ENCODE data around the gene FBN1.

DNA sequence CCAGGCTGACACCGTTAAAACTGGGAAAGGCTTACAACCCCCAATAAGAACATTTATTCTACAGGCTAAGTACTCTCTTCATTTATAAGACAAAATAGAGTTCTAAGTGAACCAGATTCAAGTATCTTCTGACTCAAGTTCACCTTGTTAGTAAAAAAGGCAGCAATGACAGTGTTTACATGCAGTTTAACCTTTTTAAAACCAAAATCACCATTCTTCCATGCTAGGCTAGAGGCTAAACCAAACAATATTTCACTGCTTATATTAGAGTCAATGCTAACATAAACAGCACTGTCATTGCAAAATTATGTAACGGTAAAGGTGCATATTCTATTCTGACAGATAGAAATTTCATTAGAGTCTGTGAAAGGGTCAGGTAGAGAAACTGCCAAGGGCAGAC, 118.0 kb downstream of the FBN1 start:
- TF ChIP-seq, protein P1, sequence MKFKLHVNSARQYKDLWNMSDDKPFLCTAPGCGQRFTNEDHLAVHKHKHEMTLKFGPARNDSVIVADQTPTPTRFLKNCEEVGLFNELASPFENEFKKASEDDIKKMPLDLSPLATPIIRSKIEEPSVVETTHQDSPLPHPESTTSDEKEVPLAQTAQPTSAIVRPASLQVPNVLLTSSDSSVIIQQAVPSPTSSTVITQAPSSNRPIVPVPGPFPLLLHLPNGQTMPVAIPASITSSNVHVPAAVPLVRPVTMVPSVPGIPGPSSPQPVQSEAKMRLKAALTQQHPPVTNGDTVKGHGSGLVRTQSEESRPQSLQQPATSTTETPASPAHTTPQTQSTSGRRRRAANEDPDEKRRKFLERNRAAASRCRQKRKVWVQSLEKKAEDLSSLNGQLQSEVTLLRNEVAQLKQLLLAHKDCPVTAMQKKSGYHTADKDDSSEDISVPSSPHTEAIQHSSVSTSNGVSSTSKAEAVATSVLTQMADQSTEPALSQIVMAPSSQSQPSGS (CRISPR knock-in tag; IDR thresholded peaks at IDR 0.05; ENCODE audit: borderline replicate concordance, low read depth) = no peak
- no peak for TF ChIP-seq ELF4 (CRISPR knock-in tag; IDR thresholded peaks at IDR 0.05; ENCODE audit: low read depth)
- TF ChIP-seq ATF1 (CRISPR knock-in tag; IDR thresholded peaks at IDR 0.05) = no peak
- TF ChIP-seq, protein P2, sequence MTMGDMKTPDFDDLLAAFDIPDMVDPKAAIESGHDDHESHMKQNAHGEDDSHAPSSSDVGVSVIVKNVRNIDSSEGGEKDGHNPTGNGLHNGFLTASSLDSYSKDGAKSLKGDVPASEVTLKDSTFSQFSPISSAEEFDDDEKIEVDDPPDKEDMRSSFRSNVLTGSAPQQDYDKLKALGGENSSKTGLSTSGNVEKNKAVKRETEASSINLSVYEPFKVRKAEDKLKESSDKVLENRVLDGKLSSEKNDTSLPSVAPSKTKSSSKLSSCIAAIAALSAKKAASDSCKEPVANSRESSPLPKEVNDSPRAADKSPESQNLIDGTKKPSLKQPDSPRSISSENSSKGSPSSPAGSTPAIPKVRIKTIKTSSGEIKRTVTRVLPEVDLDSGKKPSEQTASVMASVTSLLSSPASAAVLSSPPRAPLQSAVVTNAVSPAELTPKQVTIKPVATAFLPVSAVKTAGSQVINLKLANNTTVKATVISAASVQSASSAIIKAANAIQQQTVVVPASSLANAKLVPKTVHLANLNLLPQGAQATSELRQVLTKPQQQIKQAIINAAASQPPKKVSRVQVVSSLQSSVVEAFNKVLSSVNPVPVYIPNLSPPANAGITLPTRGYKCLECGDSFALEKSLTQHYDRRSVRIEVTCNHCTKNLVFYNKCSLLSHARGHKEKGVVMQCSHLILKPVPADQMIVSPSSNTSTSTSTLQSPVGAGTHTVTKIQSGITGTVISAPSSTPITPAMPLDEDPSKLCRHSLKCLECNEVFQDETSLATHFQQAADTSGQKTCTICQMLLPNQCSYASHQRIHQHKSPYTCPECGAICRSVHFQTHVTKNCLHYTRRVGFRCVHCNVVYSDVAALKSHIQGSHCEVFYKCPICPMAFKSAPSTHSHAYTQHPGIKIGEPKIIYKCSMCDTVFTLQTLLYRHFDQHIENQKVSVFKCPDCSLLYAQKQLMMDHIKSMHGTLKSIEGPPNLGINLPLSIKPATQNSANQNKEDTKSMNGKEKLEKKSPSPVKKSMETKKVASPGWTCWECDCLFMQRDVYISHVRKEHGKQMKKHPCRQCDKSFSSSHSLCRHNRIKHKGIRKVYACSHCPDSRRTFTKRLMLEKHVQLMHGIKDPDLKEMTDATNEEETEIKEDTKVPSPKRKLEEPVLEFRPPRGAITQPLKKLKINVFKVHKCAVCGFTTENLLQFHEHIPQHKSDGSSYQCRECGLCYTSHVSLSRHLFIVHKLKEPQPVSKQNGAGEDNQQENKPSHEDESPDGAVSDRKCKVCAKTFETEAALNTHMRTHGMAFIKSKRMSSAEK (CRISPR knock-in tag; IDR thresholded peaks at IDR 0.05; ENCODE audit: borderline replicate concordance) = no peak
- no peak for TF ChIP-seq SMAD4 (CRISPR knock-in tag; IDR thresholded peaks at IDR 0.05)
- no peak for TF ChIP-seq RORB (CRISPR knock-in tag; IDR thresholded peaks at IDR 0.05)
- TF ChIP-seq, protein P3, sequence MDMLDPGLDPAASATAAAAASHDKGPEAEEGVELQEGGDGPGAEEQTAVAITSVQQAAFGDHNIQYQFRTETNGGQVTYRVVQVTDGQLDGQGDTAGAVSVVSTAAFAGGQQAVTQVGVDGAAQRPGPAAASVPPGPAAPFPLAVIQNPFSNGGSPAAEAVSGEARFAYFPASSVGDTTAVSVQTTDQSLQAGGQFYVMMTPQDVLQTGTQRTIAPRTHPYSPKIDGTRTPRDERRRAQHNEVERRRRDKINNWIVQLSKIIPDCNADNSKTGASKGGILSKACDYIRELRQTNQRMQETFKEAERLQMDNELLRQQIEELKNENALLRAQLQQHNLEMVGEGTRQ (CRISPR knock-in tag; IDR thresholded peaks at IDR 0.05) = no peak

Measured in WTC11 (cell line).